PFSK-1 (cell line): ENCODE data around the gene DIP2C.

Source experiments
- FOXP2 ChIP-seq: optimal IDR thresholded peaks from 2 replicates; pipeline ENCODE3; 2011; ENCODE audit warnings: borderline replicate concordance, control low read depth, inconsistent platforms; ENCODE audit not compliant: insufficient read depth; ENCODE audit errors: extremely low read length, extremely low read depth
- POLR2AphosphoS5 ChIP-seq: IDR thresholded peaks from 2 replicates; pipeline ENCODE4 v1.6.1; 2012; ENCODE audit warnings: low read depth, mild to moderate bottlenecking, control low read depth, low read length, moderate library complexity
- REST ChIP-seq, 2 experiments: IDR thresholded peaks; 2 replicates each; pipeline versions ENCODE4 v1.6.1 to v1.8.0; 2011 to 2012; ENCODE audit warnings: low read depth in 2 of 2, low read length in 2 of 2, control low read depth in 1 of 2, inconsistent platforms in 1 of 2, mild to moderate bottlenecking in 1 of 2, moderate library complexity in 1 of 2; ENCODE audit not compliant: insufficient read depth in 1 of 2
- SIN3A ChIP-seq: IDR thresholded peaks from 2 replicates; pipeline ENCODE4 v1.6.1; 2012; ENCODE audit warnings: mild to moderate bottlenecking, low read length, moderate library complexity, borderline replicate concordance; ENCODE audit not compliant: insufficient read depth
- TAF1 ChIP-seq: IDR thresholded peaks from 2 replicates; pipeline ENCODE4 v1.6.1; 2012; ENCODE audit warnings: low read length, control low read depth, borderline replicate concordance; ENCODE audit not compliant: insufficient read depth

Gene DIP2C

GRCh38 chr10:685613-686012, 3.9 kb downstream of the DIP2C start:
- TF ChIP-seq POLR2AphosphoS5 (no peak), SIN3A (no peak), REST (IDR thresholded peaks at IDR 0.05; ENCODE audit: insufficient read depth in 1 of 2, low read depth in 2 of 2, low read length in 2 of 2) (no peak), FOXP2 (no peak), TAF1 (no peak)

GRCh38 chr10:683448-684071, 5.9 kb downstream of the DIP2C start:
- TF ChIP-seq REST (IDR thresholded peaks at IDR 0.05; ENCODE audit: insufficient read depth in 1 of 2, low read depth in 2 of 2, low read length in 2 of 2), result no peak
- no peak for TF ChIP-seq POLR2AphosphoS5
- no peak for TF ChIP-seq FOXP2
- TF ChIP-seq TAF1, result no peak
- no peak for TF ChIP-seq SIN3A

GRCh38 chr10:682931-683447, 6.5 kb downstream of the DIP2C start:
- TF ChIP-seq SIN3A, result no peak

GRCh38 chr10:681670-682318, 7.7 kb downstream of the DIP2C start:
- TF ChIP-seq FOXP2, result no peak
- TF ChIP-seq SIN3A, result no peak
- TF ChIP-seq REST (IDR thresholded peaks at IDR 0.05; ENCODE audit: insufficient read depth in 1 of 2, low read depth in 2 of 2, low read length in 2 of 2), result no peak
- no peak for TF ChIP-seq TAF1
- no peak for TF ChIP-seq POLR2AphosphoS5

- TF ChIP-seq FOXP2 (no peak), SIN3A (no peak), REST (IDR thresholded peaks at IDR 0.05; ENCODE audit: insufficient read depth in 1 of 2, low read depth in 2 of 2, low read length in 2 of 2) (no peak), TAF1 (no peak), POLR2AphosphoS5 (no peak)
Measured at GRCh38 chr10:680745-681144, 8.7 kb downstream of the DIP2C start.
